Stromal cell of bone marrow (primary cell): ENCODE measurements around the gene PRKCD.
A peak's percentile ranks its signal among the peaks of the same experiment; 100 is the strongest.
"Not testable (repeated sequence)": the region's sequence is repeated elsewhere in the genome, so short reads cannot be mapped to it uniquely, and the experiment has no call there.

Source experiments
- DNase-seq: peaks from one replicate; pipeline ENCODE4 v3.0.0-alpha.2; 2012; ENCODE audit warnings: low read depth

PRKCD gene

DNA sequence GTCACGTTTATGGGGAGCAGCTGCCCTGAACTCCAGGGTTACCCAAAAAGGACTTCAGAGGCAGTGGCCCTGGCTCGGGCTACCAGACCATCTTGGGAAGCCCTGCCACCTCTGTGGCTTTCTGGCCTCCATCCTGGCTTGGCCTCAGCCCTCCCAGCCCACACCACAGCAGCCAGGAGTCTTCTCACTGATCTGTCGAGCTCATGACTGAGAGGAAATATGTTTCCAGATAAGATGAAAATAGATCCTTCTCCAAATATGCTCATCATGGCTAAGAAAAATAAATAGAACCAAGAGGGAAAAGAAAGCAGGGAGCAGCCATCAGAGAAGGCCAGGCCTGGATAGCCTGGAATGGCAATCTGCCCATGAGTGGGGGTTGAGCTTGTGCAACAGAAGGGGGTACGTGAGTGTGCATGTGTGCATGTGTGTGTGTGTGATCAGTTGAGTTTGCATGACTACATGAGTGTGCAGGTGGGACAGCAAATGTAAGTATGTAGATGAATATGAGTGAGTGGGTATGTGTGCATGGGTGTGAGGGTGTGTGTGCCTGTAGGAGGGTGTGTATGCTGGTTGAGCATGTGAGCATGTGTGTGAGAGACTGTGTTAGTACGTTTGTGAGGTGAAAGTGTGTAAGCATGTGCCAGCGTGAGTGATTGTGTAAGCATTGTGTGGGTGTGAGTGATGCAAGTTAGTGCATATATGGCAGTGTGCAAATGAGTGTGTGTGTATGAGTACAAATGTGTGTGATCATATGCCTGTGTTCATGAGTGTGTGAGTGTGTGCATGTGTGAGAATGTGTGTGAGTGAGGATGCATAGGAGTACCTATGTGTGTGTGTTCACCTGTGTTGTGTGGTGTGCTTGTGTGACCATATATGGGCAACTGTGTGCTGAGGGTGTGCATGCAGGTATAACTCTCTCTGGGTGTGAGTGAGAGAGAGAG, 20.8 kb upstream of the PRKCD start:
- DNase-seq: no peak

DNA sequence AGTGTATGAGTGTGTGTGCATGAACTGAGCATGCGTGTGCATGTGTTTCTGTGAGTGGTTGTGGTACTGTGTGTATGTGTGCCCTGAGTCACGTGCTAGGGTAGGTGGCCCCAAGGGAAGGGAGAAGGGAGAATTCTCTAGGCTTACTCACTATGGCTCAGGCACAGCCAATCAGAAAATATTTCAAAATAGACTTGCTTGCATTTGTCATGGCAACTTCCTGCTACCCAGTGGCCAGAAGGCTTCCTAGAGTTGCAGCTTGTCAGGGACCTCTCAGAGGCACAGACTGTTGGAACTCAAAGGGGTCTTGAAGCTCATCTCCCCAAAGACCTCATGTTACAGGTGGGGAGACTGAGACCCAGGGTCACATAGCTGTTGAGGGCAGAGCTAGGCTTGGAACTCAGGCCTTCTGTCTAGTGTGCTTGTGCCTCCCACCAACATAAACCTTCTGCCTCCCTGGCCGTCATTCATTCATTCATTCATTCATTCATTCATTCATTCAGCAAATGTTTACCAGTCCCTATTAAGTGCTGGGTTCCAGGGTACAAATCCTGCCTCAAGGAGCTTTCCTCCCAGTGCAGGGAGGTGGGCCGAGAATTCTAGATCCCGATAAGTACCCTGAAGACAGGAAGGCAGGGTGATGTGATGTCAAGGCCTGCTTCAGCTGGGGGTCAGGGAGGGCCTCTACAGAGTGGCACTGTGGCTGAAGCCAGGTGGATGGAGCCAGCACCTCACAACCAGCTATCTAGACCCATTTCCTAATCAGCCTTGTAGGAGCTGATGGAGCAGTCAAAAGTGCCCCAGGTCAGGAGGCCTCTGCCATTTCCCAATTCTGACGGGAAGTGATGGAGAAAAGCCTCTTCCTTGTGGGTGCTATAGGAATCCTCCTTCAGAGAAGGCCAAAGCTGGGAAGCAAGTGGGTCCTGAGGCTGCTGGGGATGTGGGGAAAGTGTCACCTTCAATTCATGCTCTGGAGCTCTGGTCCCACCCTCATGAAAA, 19.9 kb upstream of the PRKCD start:
- peak; percentile 71 for DNase-seq

- DNase-seq: no peak
These were observed 18.0 kb upstream of the PRKCD start for GRCh38 chr3:53142986-53143385.

GRCh38 chr3:53144446-53144845, 16.6 kb upstream of the PRKCD start:
- DNase-seq: no peak

GRCh38 chr3:53144862-53145712, 15.9 kb upstream of the PRKCD start:
- no peak for DNase-seq

DNA sequence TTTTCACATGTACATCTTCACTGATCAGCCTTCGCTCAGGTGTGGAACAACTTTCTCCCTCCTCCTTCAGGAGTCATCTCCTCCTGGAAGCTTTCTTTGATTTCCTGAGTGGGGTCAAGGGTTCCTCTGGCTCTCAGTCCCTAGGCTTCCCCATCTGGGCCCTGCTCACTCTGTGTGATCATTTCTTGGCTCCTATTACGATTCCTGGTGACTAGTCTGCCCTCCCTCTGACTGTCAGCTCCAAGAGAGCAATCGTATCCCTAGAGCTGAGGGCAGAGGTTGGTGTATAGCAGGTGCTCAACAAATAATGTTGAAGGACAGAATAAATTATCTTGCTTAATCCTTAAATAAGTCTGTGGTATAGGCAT, 15.3 kb upstream of the PRKCD start:
- DNase-seq: no peak

DNA sequence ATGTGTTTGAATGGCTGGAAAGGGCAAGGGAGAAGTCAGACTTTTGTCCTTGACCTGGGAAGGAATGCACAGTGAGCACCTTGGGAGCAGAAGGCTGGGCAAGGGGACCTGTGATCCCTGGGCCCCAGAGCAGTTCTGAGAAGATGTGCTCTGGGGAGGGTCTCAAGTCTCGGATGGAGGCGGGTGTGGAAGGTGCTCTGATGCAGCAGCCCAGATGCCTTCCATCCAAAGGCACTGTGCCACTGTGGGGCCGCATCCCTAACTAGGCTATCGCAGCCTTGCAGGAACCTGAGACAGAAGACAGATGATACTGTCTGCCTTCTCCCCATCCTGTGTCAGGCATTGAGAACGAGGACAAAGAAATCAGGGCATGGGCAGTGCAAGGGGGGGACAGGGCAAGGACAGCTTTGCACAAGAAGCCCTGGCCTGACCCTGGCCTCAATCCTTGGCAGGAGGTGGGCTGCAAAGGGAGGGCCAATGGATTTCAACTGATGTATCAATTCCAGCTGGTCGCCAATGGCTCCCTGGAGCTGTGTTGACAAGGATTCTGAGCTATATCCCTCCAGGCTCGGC, 14.6 kb upstream of the PRKCD start:
- DNase-seq: no peak

DNA sequence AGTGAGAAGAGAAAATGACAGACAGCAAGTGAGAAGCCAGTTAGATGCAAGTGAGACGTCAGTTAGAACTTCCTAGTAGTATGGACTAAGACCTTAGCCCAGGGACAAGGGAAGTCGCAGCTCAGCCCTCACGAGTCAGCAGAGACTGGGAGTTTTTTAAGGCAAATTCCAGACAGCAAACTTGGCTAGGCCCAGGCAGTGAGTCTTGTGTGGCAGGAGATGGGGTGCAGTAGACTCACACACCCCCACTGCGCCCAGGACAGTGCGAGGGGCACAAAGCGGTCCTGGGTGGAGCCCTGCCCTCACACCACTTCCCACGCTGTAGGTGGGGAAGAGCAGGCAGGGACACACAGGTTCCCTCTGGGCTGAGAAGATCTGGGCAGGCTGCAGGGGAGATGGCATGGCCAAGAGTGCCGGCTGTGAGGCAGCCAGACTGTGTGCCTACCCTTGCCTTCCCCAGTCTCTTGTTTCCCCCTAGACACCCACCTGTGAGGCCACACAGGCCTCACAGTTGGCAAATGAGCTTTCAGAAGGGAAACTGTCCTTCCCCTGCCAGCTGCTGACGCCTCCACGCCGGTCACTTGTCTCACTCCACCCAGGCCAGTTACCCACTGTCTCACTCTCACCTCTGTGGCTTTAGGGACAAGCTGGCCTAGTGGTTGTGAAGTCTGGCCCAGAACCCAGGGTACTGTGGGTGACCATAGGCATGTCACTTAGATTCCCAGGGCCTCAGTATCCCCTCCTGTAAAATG, 13.7 kb upstream of the PRKCD start:
- DNase-seq: no peak

DNA sequence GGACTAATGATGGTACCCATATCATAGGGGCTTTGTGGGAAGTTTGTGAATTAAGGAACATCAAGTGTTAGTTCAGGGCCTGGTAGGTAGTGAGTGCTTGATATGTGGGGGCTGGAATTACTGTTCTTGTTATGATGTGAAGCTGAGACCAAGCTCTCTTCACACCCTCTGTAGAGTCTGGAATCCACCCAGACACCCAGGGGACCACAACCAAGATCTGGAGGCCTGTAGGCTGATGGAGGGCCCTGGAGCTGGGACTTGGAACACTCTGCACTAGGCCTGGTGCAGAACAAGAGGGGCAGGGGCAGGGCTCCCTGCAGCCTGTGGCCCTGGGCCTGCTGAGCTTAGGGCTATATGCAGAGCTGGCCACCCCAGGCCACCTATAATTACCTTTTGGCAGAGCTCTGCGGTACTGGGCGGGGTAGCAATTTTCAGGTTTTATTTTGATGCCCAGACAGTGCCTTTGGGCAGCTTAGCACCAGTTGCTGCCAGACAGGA, 13.1 kb upstream of the PRKCD start:
- no peak for DNase-seq

GRCh38 chr3:53149006-53149690, 11.9 kb upstream of the PRKCD start:
- no peak for DNase-seq

GRCh38 chr3:53149699-53150098, 11.3 kb upstream of the PRKCD start:
- no peak for DNase-seq

DNA sequence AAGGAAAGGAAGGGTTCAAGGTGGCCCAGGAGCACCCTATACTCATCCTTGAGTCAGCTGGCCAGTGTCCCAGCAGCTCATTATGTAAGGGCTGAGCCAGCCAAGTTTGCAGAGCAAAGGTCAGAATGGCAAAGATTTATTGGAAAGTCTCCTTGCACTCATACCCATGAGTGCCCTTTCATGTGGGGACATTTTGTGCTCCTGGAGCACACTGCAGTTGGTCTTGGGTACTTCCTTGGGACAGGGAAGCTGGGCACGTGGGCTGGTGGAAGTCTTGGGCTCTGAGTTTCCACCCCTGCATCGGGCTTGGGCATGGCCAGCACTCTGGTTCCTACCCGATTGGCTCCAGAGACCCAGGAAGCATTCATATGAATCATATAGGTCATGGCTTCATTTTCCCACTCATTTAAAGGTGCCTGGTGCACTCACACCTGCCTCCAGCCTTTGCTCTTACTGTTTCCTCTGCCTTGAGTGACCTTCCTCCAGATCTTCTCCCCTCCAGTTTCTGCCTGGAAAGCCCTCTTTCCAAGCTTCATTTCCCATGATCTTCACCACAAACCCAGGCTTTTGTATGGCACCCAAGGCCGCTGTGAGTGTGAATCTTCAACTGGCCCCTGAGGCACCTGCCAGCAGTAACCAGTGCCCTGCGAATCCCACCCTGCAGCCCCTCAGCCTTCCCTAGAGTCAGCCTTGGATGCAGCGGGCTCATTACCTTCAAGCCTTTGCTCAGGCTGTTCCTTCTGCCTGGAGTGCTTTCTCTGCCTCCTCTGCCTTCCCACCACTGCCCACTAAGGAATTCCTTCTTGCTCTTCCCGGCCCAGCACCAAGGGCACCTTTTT, 10.5 kb upstream of the PRKCD start:
- DNase-seq: peak; percentile 63

DNA sequence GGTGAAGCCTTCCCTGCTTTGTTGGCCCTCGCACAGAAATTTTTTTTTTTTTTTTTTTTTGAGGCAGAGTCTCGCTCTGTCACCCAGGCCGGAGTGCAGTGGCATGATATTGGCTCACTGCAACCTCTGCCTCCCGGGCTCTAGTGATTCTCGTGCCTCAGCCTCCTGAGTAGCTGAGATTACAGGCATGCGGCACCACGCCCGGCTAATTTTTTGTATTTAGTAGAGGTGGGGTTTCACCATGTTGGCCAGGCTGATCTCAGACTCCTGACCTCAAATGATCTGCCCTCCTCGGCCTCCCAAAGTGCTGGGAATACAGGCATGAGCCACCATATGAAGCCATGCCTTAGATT, 9.9 kb upstream of the PRKCD start:
- not testable (repeated sequence) for DNase-seq

- DNase-seq: no peak
These were observed 9.5 kb upstream of the PRKCD start for GRCh38 chr3:53151465-53151864.

- no peak for DNase-seq
These were observed 8.9 kb upstream of the PRKCD start for GRCh38 chr3:53151870-53152660.

GRCh38 chr3:53153264-53153823, 7.7 kb upstream of the PRKCD start:
- no peak for DNase-seq

GRCh38 chr3:53153980-53154379, 7.0 kb upstream of the PRKCD start:
- DNase-seq: no peak

DNA sequence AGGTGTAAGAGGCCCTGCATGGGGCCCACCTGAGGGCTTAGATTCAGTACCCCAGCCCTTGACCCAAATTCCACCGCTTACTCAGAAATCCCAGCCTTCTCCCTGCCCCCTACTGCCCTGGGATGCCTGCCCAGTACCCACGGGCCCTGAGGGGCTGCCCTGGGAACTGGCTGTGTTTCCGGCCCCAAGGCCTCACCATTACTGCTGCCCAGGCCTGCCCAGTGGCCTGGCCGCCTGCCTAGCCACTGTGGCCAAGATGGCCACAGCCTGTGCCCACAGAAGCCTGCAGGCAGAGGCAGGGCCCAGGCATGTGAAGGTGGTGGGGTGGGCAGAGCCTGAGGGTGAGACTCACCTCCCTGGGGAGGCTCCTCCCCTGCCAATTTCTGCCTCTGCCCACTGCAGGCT, 6.1 kb upstream of the PRKCD start:
- no peak for DNase-seq
